NT2/D1 (cell line): ENCODE results near the gene BCAS4.
"Not testable (repeated sequence)": the region's sequence is repeated elsewhere in the genome, so short reads cannot be mapped to it uniquely, and the experiment has no call there.

Experiments used
- DNase-seq: peaks from one replicate; pipeline ENCODE4 v3.0.0-alpha.2; 2011; ENCODE audit warnings: low read depth, low spot score
- H3K27me3 ChIP-seq: 2 replicates; pipeline ENCODE4 v1.6.0; 2011; ENCODE audit warnings: mild to moderate bottlenecking; ENCODE audit not compliant: insufficient read length, insufficient read depth
- H3K36me3 ChIP-seq: 2 replicates; pipeline ENCODE4 v1.6.1; 2011; ENCODE audit warnings: mild to moderate bottlenecking, low read length, mixed read lengths; ENCODE audit not compliant: insufficient read depth, insufficient read length
- H3K4me1 ChIP-seq: 2 replicates; pipeline ENCODE4 v1.5.1; 2011; ENCODE audit not compliant: insufficient read depth, insufficient read length
- H3K4me3 ChIP-seq: 2 replicates; pipeline ENCODE4 v1.5.1; 2011; ENCODE audit warnings: low read depth; ENCODE audit not compliant: insufficient read length
- H3K9ac ChIP-seq: 2 replicates; pipeline ENCODE4 v1.6.0; 2011; ENCODE audit warnings: low read depth; ENCODE audit not compliant: insufficient read length
- H3K9me3 ChIP-seq: 2 replicates; pipeline ENCODE4 v1.5.1; 2011; ENCODE audit warnings: mild to moderate bottlenecking, low read length; ENCODE audit not compliant: insufficient read depth
- SUZ12 ChIP-seq: IDR thresholded peaks from 2 replicates; pipeline ENCODE4 v1.6.1; 2011; ENCODE audit not compliant: insufficient read length, insufficient read depth; ENCODE audit errors: extremely low read depth
- YY1 ChIP-seq: IDR thresholded peaks from 2 replicates; pipeline ENCODE4 v1.6.1; 2011; ENCODE audit not compliant: insufficient read length, insufficient read depth
- ZNF274 ChIP-seq: IDR thresholded peaks from 2 replicates; pipeline ENCODE4 v1.6.1; 2011; ENCODE audit warnings: mild to moderate bottlenecking, low read depth, low read length

The BCAS4 gene

DNA sequence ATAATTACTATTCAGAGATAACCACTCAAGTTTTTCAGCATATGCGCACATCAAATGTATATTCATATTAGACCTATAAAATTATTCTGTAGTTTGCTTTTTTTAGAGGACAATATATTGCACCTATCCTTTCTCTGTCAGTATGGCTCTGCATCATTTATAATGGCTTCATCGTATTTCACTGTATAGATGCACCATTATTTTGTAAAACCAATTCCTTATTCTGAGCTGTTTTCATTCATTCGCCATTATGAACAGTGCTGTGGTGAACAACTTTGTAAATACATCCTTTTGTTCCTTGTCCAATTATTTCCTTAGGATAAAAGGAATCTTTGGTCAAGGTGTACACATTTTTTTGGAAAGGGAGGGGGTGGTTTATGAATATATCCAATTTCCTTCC is 29.2 kb upstream of the BCAS4 start:
- Histone ChIP-seq H3K4me1 (peaks cover 8% of the 10 kb centered on the region), H3K9me3 (no peaks in the 10 kb centered on the region), H3K36me3 (no peaks in the 10 kb centered on the region), H3K27me3 (no peaks in the 10 kb centered on the region), H3K4me3 (no peak overlapping the region), H3K9ac (no peak overlapping the region)
- TF ChIP-seq SUZ12 = no peak
- TF ChIP-seq ZNF274 = no peak
- TF ChIP-seq YY1 = no peak
- no peak for DNase-seq

DNA sequence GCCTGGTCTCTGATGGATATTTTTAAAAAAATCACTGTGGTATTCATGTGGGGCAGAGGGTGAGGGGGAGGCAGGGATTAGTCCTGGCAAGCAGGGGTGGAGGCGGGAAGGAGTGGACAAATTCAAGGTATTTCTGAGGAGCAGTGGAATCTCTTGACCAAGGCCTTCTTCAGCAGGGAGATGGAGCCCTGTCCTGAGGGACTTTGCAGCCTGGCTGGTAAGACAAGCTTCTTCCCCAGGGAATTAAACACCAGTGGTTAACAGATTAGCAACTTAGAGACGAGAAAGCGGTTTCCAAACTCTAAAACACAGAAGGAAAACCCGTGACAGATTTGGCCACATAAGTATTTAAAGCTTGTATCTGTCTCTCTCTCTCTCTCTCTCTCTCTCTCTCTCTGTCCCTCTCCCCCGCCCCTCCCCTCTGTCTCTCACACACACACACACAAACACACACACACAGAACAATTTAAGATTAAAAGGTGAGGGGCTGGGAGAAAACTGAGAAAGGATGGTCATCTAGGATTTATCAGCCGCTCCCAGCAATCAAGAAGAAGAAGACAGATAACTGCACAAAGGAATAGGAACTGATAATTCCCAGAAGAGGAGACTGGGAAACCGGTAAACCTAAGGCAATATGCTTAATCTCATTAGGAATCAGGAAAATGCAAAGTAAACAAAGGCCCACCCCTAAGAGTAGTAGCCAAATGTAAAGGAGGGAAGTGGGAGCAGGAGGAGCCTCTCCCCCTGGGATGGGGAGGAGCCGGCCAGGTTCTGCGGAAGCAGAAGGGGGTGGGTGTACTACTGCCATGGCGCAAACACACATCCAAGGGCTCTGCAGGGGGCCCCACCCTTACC is 27.7 kb upstream of the BCAS4 start:
- H3K9ac ChIP-seq = peak overlapping the region; percentile 11
- not testable (repeated sequence) for H3K4me1 ChIP-seq, H3K36me3 ChIP-seq, DNase-seq, H3K27me3 ChIP-seq, H3K4me3 ChIP-seq, H3K9me3 ChIP-seq

DNA sequence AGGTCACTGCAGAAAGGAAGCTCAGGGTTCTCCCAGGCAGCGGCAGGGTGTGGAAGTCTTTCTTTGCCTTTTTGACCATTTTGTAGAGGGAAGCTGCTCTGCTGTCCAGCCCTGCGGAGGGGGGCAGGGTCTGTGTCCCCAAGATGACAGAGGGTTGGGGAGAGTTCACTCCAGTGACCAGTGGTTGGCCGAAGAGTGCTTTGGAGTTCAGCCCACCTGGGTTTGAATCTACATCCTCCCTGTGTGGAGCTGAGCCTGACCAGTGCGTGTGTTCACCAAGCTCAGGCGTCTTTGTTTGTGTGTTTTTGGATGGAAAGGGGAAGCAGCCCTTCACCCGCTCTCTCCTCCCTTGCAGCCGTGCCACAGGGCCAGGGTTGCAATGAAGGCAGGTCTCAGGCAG is 25.9 kb upstream of the BCAS4 start:
- not testable (repeated sequence) for DNase-seq, H3K9me3 ChIP-seq, H3K36me3 ChIP-seq, H3K4me1 ChIP-seq, H3K4me3 ChIP-seq, H3K9ac ChIP-seq, H3K27me3 ChIP-seq

DNA sequence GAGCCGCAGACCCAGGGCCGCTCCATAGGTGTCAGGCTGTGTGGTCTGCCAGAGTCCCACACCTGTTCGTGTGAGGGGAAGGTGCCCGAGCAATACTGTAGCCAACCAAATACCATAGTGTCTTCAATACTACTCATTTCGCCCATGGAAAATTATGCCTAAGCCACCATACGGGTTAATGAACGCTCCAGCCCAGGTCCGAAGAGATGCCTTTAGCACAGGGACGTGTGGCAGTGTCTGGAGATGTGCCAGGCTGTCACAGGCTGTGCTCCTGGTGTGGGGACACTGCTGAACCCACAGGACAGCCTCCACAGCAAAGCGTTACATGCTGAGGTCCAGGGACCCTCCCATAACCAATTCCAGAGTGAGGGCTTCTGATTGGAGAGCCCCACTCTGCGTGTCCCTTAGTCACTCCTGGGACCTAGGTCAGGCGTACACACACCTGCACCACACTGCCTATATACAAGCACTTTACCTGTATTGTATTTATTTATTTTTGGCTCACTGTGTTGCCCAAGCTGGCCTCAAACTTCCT is 25.2 kb upstream of the BCAS4 start:
- not testable (repeated sequence) for H3K36me3 ChIP-seq, H3K4me1 ChIP-seq, H3K4me3 ChIP-seq, H3K27me3 ChIP-seq, DNase-seq, H3K9ac ChIP-seq, H3K9me3 ChIP-seq

DNA sequence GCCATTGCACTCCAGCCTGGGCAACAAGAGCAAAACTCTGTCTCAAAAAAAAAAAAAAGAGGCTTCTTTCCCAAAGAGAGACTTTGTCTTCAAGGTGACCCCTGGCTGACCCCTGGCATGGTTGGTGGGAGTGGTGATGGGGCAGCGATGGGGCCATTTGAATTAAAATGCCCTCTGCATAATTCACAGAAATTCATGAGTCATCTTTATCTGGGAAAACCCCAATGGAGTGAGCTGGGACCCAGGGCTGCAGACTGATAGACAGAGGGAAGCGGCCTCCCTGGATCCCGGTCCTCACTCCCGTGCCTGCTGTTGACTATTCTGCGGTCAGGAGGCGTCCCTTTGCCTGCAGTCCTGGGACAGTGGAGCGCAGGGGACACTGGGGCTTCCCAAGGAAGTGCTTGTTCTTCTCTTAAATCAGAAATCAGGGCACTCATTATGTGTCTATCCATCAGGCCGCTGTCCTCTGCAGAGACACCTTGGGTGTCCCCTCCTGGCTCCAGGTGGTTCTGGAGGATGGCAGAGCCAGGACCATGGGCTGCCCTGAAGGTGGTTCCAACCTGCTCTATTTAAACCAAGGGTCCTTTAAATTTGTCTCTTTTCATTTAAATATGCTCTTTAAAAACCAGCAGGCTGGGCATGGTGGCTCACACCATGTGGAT is 23.3 kb upstream of the BCAS4 start:
- not testable (repeated sequence) for H3K9me3 ChIP-seq, H3K4me1 ChIP-seq, H3K9ac ChIP-seq, H3K4me3 ChIP-seq, DNase-seq, H3K36me3 ChIP-seq, H3K27me3 ChIP-seq

DNA sequence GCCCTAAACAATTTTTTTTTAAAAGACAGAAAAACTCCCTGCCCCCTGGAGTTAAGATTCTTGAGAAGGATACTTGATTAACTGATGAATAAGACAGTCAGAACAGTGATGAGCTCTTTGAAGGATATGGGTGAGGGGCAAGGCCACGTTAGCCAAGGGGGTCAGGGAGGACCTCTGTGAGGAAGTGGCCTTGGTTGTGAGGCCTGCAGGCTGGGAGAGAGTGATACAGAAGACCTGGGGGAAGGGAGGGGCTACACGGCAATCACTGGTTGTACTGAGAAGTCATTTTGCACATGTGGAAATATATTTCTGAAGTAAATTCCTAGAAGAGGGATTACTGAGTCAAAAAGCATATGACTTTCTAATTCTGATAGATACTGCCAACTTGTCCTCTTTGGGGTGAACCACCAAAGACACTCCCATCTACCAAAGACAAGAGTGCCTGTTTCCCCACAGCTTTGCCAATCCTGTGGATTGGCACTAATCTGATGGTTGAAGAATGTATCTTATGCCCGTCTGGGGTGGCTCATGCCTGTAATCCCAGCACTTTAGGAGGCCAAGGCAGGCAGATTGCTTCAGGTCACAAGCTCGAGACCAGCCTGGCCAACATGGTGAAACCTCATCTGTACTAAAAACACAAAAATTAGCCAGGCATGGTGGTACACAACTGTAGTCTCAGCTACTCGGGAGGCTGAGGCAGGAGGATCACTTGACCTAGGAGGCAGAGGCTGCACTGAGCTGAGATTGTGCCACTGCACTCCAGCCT is 22.3 kb upstream of the BCAS4 start:
- TF ChIP-seq ZNF274 (no peak), SUZ12 (no peak), YY1 (no peak)
- H3K9me3 ChIP-seq = no peaks in the 10 kb centered on the region

DNA sequence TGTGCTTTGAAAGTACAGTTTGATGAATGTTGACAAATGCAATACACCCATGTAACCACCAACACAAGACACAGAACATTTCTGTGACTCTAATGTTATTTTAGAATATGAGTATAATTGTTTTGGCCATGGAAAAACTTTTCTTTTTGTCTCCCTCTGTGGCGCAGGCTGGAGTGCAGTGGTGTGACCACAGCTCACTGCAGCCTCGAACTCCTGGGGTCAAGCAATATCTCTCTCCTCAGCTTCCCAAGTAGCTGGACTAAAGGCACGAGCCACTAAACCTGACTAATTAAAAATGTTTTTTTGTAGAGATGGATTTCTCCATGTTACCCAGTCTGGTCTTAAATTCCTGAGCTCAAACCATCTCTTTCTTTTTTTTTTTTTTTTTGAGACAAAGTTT is 20.3 kb upstream of the BCAS4 start:
- no peaks in the 10 kb centered on the region for H3K9me3 ChIP-seq
- no peaks in the 10 kb centered on the region for H3K27me3 ChIP-seq
- no peak for DNase-seq
- H3K4me3 ChIP-seq = no peak overlapping the region
- no peak for TF ChIP-seq SUZ12
- no peak for TF ChIP-seq YY1
- no peak for TF ChIP-seq ZNF274
- H3K4me1 ChIP-seq = peaks cover 3% of the 10 kb centered on the region
- H3K9ac ChIP-seq = no peak overlapping the region
- H3K36me3 ChIP-seq = no peaks in the 10 kb centered on the region

More for the DNA sequence above, 22.3 kb upstream of the BCAS4 start:
- Histone ChIP-seq H3K9ac (no peak overlapping the region), H3K4me3 (no peak overlapping the region), H3K27me3 (no peaks in the 10 kb centered on the region), H3K4me1 (peaks cover 5% of the 10 kb centered on the region), H3K36me3 (no peaks in the 10 kb centered on the region)
- no peak for DNase-seq
